ENCODE results near the gene CLEC4C. TPM values are rescaled to one million over a fixed set of nuclear protein-coding genes. Genes with fewer than 3 reads are reported as not detected.

CLEC4C gene
- polyA plus RNA-seq, 1 of the 3 experiments (the other 2 are of a cell fraction) = not detected

DNA sequence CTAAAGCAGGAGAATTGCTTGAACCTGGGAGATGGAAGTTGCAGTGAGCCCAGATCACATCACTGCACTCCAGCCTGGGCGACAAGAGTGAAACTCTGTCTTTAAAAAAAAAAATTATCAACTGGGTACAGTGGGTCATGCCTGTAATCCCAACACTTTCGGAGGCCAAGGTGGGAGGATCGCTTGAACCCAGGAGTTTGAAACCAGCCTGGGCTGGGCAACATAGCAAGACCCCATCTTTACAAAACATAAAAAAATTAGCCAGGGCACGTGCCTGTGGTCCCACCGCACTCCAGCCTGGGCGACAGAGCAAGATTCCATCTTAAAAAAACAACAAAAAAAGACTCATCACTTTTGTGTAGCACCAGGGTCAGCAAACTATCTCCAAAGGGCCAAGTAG is 34.9 kb upstream of the CLEC4C start:
- H3K4me2 ChIP-seq = no peak overlapping the region
- TF ChIP-seq, protein P1, sequence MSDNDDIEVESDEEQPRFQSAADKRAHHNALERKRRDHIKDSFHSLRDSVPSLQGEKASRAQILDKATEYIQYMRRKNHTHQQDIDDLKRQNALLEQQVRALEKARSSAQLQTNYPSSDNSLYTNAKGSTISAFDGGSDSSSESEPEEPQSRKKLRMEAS (IDR thresholded peaks at IDR 0.05; ENCODE audit: low read depth) = no peak
- TF ChIP-seq CHD2 (IDR thresholded peaks at IDR 0.05; ENCODE audit: low read length, partially characterized antibody) = no peak
- TF ChIP-seq SIN3A (IDR thresholded peaks at IDR 0.05; ENCODE audit: borderline replicate concordance, low read depth, low read length) = no peak
- H3F3A ChIP-seq (replicated peaks; ENCODE audit: insufficient read depth) = no peaks in the 10 kb centered on the region
- H3K4me3 ChIP-seq (ENCODE audit: low read depth in 2 of 2, low read length in 1 of 2) = no peak overlapping the region
- no peak for DNase-seq
- 18% methylated on average over 6 of the region's 6 CpGs for WGBS (ENCODE audit: low lambda C conversion rate)
- H3K79me2 ChIP-seq (ENCODE audit: insufficient read depth) = no peaks in the 10 kb centered on the region
- H3K4me1 ChIP-seq (ENCODE audit: control insufficient read depth in 1 of 2, insufficient read depth in 2 of 2, low read depth in 1 of 2, low read length in 1 of 2) = no peaks in the 10 kb centered on the region
- POLR2A ChIA-PET = no interaction called here
- CTCF ChIA-PET = no interaction called here
- peaks cover 24% of the 10 kb centered on the region; the same call in 1 of the 2 replicates for H3K27me3 ChIP-seq (ENCODE audit: insufficient read depth)
- no peak overlapping the region for H2AFZ ChIP-seq (ENCODE audit: low read depth)
- H3K9ac ChIP-seq = no peak overlapping the region
- H4K20me1 ChIP-seq (ENCODE audit: insufficient read depth) = no peaks in the 10 kb centered on the region
- no peaks in the 10 kb centered on the region for H3K9me2 ChIP-seq
- H3K9me3 ChIP-seq = no peaks in the 10 kb centered on the region
- no peaks in the 10 kb centered on the region for H3K36me3 ChIP-seq (replicated peaks in 1 of 2; ENCODE audit: control insufficient read depth in 1 of 2, insufficient read depth in 2 of 2, low read length in 1 of 2)
- H3K27ac ChIP-seq (ENCODE audit: low read depth in 2 of 2, low read length in 1 of 2) = no peak overlapping the region

DNA sequence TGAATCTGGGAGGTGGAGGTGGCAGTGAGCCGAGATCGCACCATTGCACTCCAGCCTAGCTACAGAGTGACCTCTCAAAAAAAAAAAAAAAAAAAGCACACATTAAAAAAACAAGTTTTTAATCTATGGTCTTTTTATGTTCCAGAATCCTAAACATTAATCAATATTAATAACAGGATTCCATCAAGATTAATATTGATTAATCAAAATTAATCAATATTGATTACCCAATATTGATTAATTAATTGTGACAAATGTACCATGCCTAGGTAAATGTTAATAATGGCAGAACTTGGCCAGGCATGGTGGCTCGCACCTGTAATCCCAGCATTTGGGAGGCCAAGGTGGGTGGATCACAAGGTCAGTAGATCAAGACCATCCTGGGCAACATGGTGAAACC is 34.1 kb upstream of the CLEC4C start:
- H3K4me3 ChIP-seq (ENCODE audit: low read depth in 2 of 2, low read length in 1 of 2) = no peak overlapping the region
- no peaks in the 10 kb centered on the region for H3K9me3 ChIP-seq
- H3K27ac ChIP-seq (ENCODE audit: low read depth in 2 of 2, low read length in 1 of 2) = no peak overlapping the region
- no peaks in the 10 kb centered on the region for H3K36me3 ChIP-seq (replicated peaks in 1 of 2; ENCODE audit: control insufficient read depth in 1 of 2, insufficient read depth in 2 of 2, low read length in 1 of 2)
- TF ChIP-seq FOXM1 (IDR thresholded peaks at IDR 0.05; ENCODE audit: low read depth) = no peak
- no peak for TF ChIP-seq TEAD4 (IDR thresholded peaks at IDR 0.05; ENCODE audit: borderline replicate concordance, insufficient read depth)
- TF ChIP-seq EP300 (IDR thresholded peaks at IDR 0.05; ENCODE audit: borderline replicate concordance in 1 of 2, low read depth in 1 of 2, low read length in 1 of 2) = no peak
- TF ChIP-seq, protein P2, sequence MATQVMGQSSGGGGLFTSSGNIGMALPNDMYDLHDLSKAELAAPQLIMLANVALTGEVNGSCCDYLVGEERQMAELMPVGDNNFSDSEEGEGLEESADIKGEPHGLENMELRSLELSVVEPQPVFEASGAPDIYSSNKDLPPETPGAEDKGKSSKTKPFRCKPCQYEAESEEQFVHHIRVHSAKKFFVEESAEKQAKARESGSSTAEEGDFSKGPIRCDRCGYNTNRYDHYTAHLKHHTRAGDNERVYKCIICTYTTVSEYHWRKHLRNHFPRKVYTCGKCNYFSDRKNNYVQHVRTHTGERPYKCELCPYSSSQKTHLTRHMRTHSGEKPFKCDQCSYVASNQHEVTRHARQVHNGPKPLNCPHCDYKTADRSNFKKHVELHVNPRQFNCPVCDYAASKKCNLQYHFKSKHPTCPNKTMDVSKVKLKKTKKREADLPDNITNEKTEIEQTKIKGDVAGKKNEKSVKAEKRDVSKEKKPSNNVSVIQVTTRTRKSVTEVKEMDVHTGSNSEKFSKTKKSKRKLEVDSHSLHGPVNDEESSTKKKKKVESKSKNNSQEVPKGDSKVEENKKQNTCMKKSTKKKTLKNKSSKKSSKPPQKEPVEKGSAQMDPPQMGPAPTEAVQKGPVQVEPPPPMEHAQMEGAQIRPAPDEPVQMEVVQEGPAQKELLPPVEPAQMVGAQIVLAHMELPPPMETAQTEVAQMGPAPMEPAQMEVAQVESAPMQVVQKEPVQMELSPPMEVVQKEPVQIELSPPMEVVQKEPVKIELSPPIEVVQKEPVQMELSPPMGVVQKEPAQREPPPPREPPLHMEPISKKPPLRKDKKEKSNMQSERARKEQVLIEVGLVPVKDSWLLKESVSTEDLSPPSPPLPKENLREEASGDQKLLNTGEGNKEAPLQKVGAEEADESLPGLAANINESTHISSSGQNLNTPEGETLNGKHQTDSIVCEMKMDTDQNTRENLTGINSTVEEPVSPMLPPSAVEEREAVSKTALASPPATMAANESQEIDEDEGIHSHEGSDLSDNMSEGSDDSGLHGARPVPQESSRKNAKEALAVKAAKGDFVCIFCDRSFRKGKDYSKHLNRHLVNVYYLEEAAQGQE (IDR thresholded peaks at IDR 0.05; ENCODE audit: low read depth, low read length) = no peak
- TF ChIP-seq PBX3 (IDR thresholded peaks at IDR 0.05) = no peak
- TF ChIP-seq SIN3A (IDR thresholded peaks at IDR 0.05; ENCODE audit: borderline replicate concordance, low read depth, low read length) = no peak
- TF ChIP-seq GABPA (IDR thresholded peaks at IDR 0.05; ENCODE audit: low read depth) = no peak
- TF ChIP-seq, protein P3, sequence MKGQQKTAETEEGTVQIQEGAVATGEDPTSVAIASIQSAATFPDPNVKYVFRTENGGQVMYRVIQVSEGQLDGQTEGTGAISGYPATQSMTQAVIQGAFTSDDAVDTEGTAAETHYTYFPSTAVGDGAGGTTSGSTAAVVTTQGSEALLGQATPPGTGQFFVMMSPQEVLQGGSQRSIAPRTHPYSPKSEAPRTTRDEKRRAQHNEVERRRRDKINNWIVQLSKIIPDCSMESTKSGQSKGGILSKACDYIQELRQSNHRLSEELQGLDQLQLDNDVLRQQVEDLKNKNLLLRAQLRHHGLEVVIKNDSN (IDR thresholded peaks at IDR 0.05; ENCODE audit: borderline replicate concordance, low read depth) = no peak
- TF ChIP-seq TAF1 (IDR thresholded peaks at IDR 0.05; ENCODE audit: borderline replicate concordance, low read depth, low read length) = no peak
- TF ChIP-seq FOXJ3 (CRISPR knock-in tag; IDR thresholded peaks at IDR 0.05) = no peak
- TF ChIP-seq, protein P4, sequence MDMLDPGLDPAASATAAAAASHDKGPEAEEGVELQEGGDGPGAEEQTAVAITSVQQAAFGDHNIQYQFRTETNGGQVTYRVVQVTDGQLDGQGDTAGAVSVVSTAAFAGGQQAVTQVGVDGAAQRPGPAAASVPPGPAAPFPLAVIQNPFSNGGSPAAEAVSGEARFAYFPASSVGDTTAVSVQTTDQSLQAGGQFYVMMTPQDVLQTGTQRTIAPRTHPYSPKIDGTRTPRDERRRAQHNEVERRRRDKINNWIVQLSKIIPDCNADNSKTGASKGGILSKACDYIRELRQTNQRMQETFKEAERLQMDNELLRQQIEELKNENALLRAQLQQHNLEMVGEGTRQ (IDR thresholded peaks at IDR 0.05; ENCODE audit: borderline replicate concordance, low read depth, low read length) = no peak
- TF ChIP-seq RXRA (IDR thresholded peaks at IDR 0.05; ENCODE audit: borderline replicate concordance, low read depth) = no peak
- TF ChIP-seq ELF1 (IDR thresholded peaks at IDR 0.05) = no peak
- peaks cover 26% of the 10 kb centered on the region; the same call in 1 of the 2 replicates for H3K27me3 ChIP-seq (ENCODE audit: insufficient read depth)
- no peak overlapping the region for H3K9ac ChIP-seq
- no peak overlapping the region for H2AFZ ChIP-seq (ENCODE audit: low read depth)
- no peaks in the 10 kb centered on the region for H4K20me1 ChIP-seq (ENCODE audit: insufficient read depth)
- DNase-seq = no peak
- ChIA-PET CTCF (no interaction called here), POLR2A (no interaction called here)
- H3K4me2 ChIP-seq = no peak overlapping the region
- H3K9me2 ChIP-seq = no peaks in the 10 kb centered on the region
- WGBS (ENCODE audit: low lambda C conversion rate) = 29% methylated on average over 3 of the region's 3 CpGs
- no peaks in the 10 kb centered on the region for H3K4me1 ChIP-seq (ENCODE audit: control insufficient read depth in 1 of 2, insufficient read depth in 2 of 2, low read depth in 1 of 2, low read length in 1 of 2)
- H3F3A ChIP-seq (replicated peaks; ENCODE audit: insufficient read depth) = no peaks in the 10 kb centered on the region
- no peaks in the 10 kb centered on the region for H3K79me2 ChIP-seq (ENCODE audit: insufficient read depth)
